Loucy (cell line): ENCODE measurements around the gene STK35.

Source experiments
- CTCF ChIP-seq: fragments of 200-600 bp; sonication (generic); conservative IDR thresholded peaks from 2 replicates; pipeline ENCODE4 v1.5.1; 2014; ENCODE audit warnings: mild to moderate bottlenecking, antibody characterized with exemption, low read length
- EZH2phosphoT487 ChIP-seq: fragments of 200-600 bp; IDR thresholded peaks from 2 replicates; pipeline ENCODE4 v1.6.1; 2018; ENCODE audit warnings: antibody characterized with exemption, mild to moderate bottlenecking, moderate library complexity, borderline replicate concordance

DNA sequence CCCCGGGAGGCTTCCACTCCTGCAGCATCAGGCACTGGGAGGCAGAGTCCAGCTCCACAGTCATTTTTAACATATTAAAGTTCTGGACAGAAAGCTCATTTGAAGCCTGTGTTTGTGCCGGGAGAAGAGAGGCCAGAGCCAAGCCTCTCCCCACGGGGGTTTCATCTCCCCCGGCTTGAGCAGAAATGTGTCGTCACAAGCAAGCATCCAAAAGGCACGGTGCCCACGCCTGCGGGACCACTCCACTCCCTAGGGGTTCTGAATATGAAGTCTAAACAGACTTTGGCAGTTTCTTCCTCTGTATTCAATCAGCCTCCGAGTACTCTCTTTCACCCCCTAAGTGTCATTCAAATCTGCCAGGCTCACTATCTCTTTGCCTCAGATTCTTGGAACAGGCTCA is 75.3 kb downstream of the STK35 start:
- TF ChIP-seq CTCF (no peak), EZH2phosphoT487 (no peak)
